Activated CD4-positive, alpha-beta T cell treated with anti-CD3 and anti-CD28 coated beads, Interleukin-2, amount 10 ng/mL, durations not matched to agents 7 days and 5 days (primary cell): ENCODE measurements around the gene FGB. TPM values are rescaled to one million over a fixed set of nuclear protein-coding genes. Genes with fewer than 3 reads are reported as not detected.
A peak's percentile ranks its signal among the peaks of the same experiment; 100 is the strongest.

ENCODE experiments used
- CTCF ChIA-PET: fragments of 350-600 bp; sonication (Branson Sonifier 250); formaldehyde crosslinking; loops from one replicate; lab custom pipeline; 2021; ENCODE audit warnings: antibody characterized with exemption; lab: Charles Lee
- POLR2A ChIA-PET: fragments of 350-600 bp; sonication (Branson Sonifier 250); formaldehyde crosslinking; loops from one replicate; lab custom pipeline; 2021; ENCODE audit warnings: antibody characterized with exemption; lab: Charles Lee
- DNase-seq: peaks from one replicate; pipeline ENCODE4 v3.0.0-alpha.2; 2020
- H3K27ac Mint-ChIP-seq: one replicate; pipeline ENCODE4 v1.8.0; 2021; ENCODE audit warnings: mild to moderate bottlenecking, moderate library complexity, mixed read lengths
- H3K27me3 Mint-ChIP-seq: one replicate; pipeline ENCODE4 v1.8.0; 2021; ENCODE audit warnings: mixed read lengths
- H3K36me3 Mint-ChIP-seq: one replicate; pipeline ENCODE4 v1.8.0; 2021; ENCODE audit warnings: low read depth, mixed read lengths
- H3K4me1 Mint-ChIP-seq: one replicate; pipeline ENCODE4 v1.8.0; 2021; ENCODE audit warnings: mixed read lengths
- H3K4me3 Mint-ChIP-seq: one replicate; pipeline ENCODE4 v1.8.0; 2021; ENCODE audit warnings: mild to moderate bottlenecking, moderate library complexity, mixed read lengths
- H3K9me3 Mint-ChIP-seq: one replicate; pipeline ENCODE4 v1.8.0; 2021; ENCODE audit warnings: mixed read lengths
- total RNA-seq, 2 experiments: library from RNA; stranded (reverse); gene quantifications; one replicate each; pipeline ENCODE4 v1.2.3, GENCODE V29; 2021

The FGB gene
- total RNA-seq, 2 experiments from 2014 or later = not detected

GRCh38 chr4:154618708-154619315, 56.0 kb downstream of the FGB start:
- CTCF ChIA-PET = interaction anchor here (0.8 to 1.7 kb wide), 7 partner anchors 10 to 72 kb away, joined by 3 to 8 read pairs (median 3); no protein-coding TSS in a partner anchor
- POLR2A ChIA-PET = no interaction called here
- Mint-ChIP-seq H3K4me1 (peaks cover 19% of the 10 kb centered on the region), H3K36me3 (peaks cover 8% of the 10 kb centered on the region), H3K27ac (no peak overlapping the region), H3K4me3 (no peak overlapping the region), H3K9me3 (peaks cover 4% of the 10 kb centered on the region), H3K27me3 (peaks cover 15% of the 10 kb centered on the region)
- peak; percentile 78 for DNase-seq

- CTCF ChIA-PET = interaction anchor here (1.5 to 1.6 kb wide), 2 partner anchors 61 to 70 kb away, joined by 3 to 6 read pairs; partner anchors contain the start of gene PLRG1
- POLR2A ChIA-PET = no interaction called here
- H3K9me3 Mint-ChIP-seq = peaks cover 4% of the 10 kb centered on the region
- H3K27me3 Mint-ChIP-seq = peaks cover 13% of the 10 kb centered on the region
- H3K4me3 Mint-ChIP-seq = no peak overlapping the region
- no peak overlapping the region for H3K27ac Mint-ChIP-seq
- no peak for DNase-seq
- H3K4me1 Mint-ChIP-seq = peaks cover 19% of the 10 kb centered on the region
- H3K36me3 Mint-ChIP-seq = peaks cover 8% of the 10 kb centered on the region
These were observed 57.3 kb downstream of the FGB start for GRCh38 chr4:154620111-154620510.

Other genes with a start within 250 kb of the FGB start
- not detected for gene DCHS2, start 71.2 kb upstream of the FGB start, total RNA-seq
- 10 to 100 TPM; 82.3 to 94.6 TPM for gene PLRG1, start 12.6 kb upstream of the FGB start, total RNA-seq
- gene FGA, start 27.7 kb downstream of the FGB start, total RNA-seq = not detected
- not detected for gene FGG, start 49.6 kb downstream of the FGB start, total RNA-seq
- not detected for gene LRAT, start 181.0 kb downstream of the FGB start, total RNA-seq
- gene RBM46, start 218.3 kb downstream of the FGB start, total RNA-seq = not detected